Stimulated activated CD8-positive, alpha-beta memory T cell treated with anti-CD3 and anti-CD28 coated beads, Interleukin-15, amount 100 ng/mL, for 1 hour (primary cell): ENCODE measurements around the gene SLCO3A1.

Experiments used
- DNase-seq: peaks from one replicate; pipeline ENCODE4 v3.0.0-alpha.2; 2020; ENCODE audit warnings: low read depth

Gene SLCO3A1

GRCh38 chr15:92100751-92101150, 247.2 kb downstream of the SLCO3A1 start:
- DNase-seq = no peak

- DNase-seq = no peak
These were observed 248.3 kb downstream of the SLCO3A1 start for GRCh38 chr15:92101708-92102394.

- no peak for DNase-seq
These were observed 248.9 kb downstream of the SLCO3A1 start for GRCh38 chr15:92102395-92102755.

GRCh38 chr15:92104072-92104471, 250.6 kb downstream of the SLCO3A1 start:
- no peak for DNase-seq

GRCh38 chr15:92105611-92106010, 252.1 kb downstream of the SLCO3A1 start:
- DNase-seq = no peak

- DNase-seq = no peak
These were observed 254.0 kb downstream of the SLCO3A1 start for GRCh38 chr15:92107510-92107909.

GRCh38 chr15:92109191-92109873, 255.8 kb downstream of the SLCO3A1 start:
- DNase-seq = no peak

- no peak for DNase-seq
These were observed 257.8 kb downstream of the SLCO3A1 start for GRCh38 chr15:92111291-92111690.

- no peak for DNase-seq
These were observed 258.2 kb downstream of the SLCO3A1 start for GRCh38 chr15:92111751-92112150.

GRCh38 chr15:92112180-92112579, 258.7 kb downstream of the SLCO3A1 start:
- DNase-seq = no peak

- no peak for DNase-seq
These were observed 259.2 kb downstream of the SLCO3A1 start for GRCh38 chr15:92112711-92113110.

GRCh38 chr15:92113832-92114231, 260.3 kb downstream of the SLCO3A1 start:
- no peak for DNase-seq

GRCh38 chr15:92115834-92116233, 262.3 kb downstream of the SLCO3A1 start:
- DNase-seq = no peak

- no peak for DNase-seq
These were observed 262.8 kb downstream of the SLCO3A1 start for GRCh38 chr15:92116330-92116729.

- DNase-seq = no peak
These were observed 263.8 kb downstream of the SLCO3A1 start for GRCh38 chr15:92117261-92117731.

- no peak for DNase-seq
These were observed 264.8 kb downstream of the SLCO3A1 start for GRCh38 chr15:92118162-92118935.

GRCh38 chr15:92118936-92119325, 265.4 kb downstream of the SLCO3A1 start:
- no peak for DNase-seq

- DNase-seq = no peak
These were observed 266.7 kb downstream of the SLCO3A1 start for GRCh38 chr15:92120094-92120795.

- no peak for DNase-seq
These were observed 267.5 kb downstream of the SLCO3A1 start for GRCh38 chr15:92121047-92121446.

- DNase-seq = no peak
These were observed 268.8 kb downstream of the SLCO3A1 start for GRCh38 chr15:92122259-92122658.

- DNase-seq = no peak
These were observed 270.6 kb downstream of the SLCO3A1 start for GRCh38 chr15:92123962-92124656.

- no peak for DNase-seq
These were observed 271.1 kb downstream of the SLCO3A1 start for GRCh38 chr15:92124657-92125010.
